ENCODE data around the gene CDC42BPB. TPM values are rescaled to one million over a fixed set of nuclear protein-coding genes. Genes with fewer than 3 reads are reported as not detected.

The CDC42BPB gene
- total RNA-seq, 6 experiments from 2014 or later = 73.7 to 85.1 (median 79.9) TPM

- no peak for TF ChIP-seq CTCF (IDR thresholded peaks at IDR 0.05)
- Mint-ChIP-seq H3K9me3 (no peaks in the 10 kb centered on the region), H3K36me3 (ENCODE audit: low read depth) (peaks cover 8% of the 10 kb centered on the region; the same call in 1 of the 2 replicates), H3K4me3 (no peak overlapping the region), H3K4me1 (ENCODE audit: low read depth) (peaks cover 60% of the 10 kb centered on the region), H3K27me3 (ENCODE audit: insufficient read depth) (no peaks in the 10 kb centered on the region; the same call in none of the 2 replicates), H3K27ac (no peak overlapping the region)
- DNase-seq = no peak
Observed at GRCh38 chr14:103019826-103020225, 37.5 kb downstream of the CDC42BPB start.

GRCh38 chr14:103019236-103019635 lies 38.1 kb downstream of the CDC42BPB start:
- TF ChIP-seq CTCF (IDR thresholded peaks at IDR 0.05) = no peak
- H3K4me1 Mint-ChIP-seq (ENCODE audit: low read depth) = peaks cover 60% of the 10 kb centered on the region
- no peaks in the 10 kb centered on the region for H3K9me3 Mint-ChIP-seq
- peaks cover 8% of the 10 kb centered on the region; the same call in 1 of the 2 replicates for H3K36me3 Mint-ChIP-seq (ENCODE audit: low read depth)
- no peak overlapping the region for H3K27ac Mint-ChIP-seq
- no peak for DNase-seq
- no peak overlapping the region for H3K4me3 Mint-ChIP-seq
- no peaks in the 10 kb centered on the region; the same call in none of the 2 replicates for H3K27me3 Mint-ChIP-seq (ENCODE audit: insufficient read depth)

- H3K36me3 Mint-ChIP-seq (ENCODE audit: low read depth) = peaks cover 11% of the 10 kb centered on the region
- H3K9me3 Mint-ChIP-seq = no peaks in the 10 kb centered on the region
- TF ChIP-seq CTCF (IDR thresholded peaks at IDR 0.05) = no peak
- H3K4me3 Mint-ChIP-seq = no peak overlapping the region
- H3K27me3 Mint-ChIP-seq (ENCODE audit: insufficient read depth) = peaks cover 2% of the 10 kb centered on the region
- H3K4me1 Mint-ChIP-seq (ENCODE audit: low read depth) = peaks cover 42% of the 10 kb centered on the region
- H3K27ac Mint-ChIP-seq = no peak overlapping the region
- DNase-seq = no peak
Observed at GRCh38 chr14:103016594-103016993, 40.8 kb downstream of the CDC42BPB start.

GRCh38 chr14:103016071-103016470 lies 41.3 kb downstream of the CDC42BPB start:
- DNase-seq = no peak
- TF ChIP-seq CTCF (IDR thresholded peaks at IDR 0.05) = no peak
- peaks cover 2% of the 10 kb centered on the region for H3K27me3 Mint-ChIP-seq (ENCODE audit: insufficient read depth)
- H3K9me3 Mint-ChIP-seq = no peaks in the 10 kb centered on the region
- H3K36me3 Mint-ChIP-seq (ENCODE audit: low read depth) = peaks cover 17% of the 10 kb centered on the region
- H3K27ac Mint-ChIP-seq = no peak overlapping the region
- peaks cover 43% of the 10 kb centered on the region for H3K4me1 Mint-ChIP-seq (ENCODE audit: low read depth)
- no peak overlapping the region for H3K4me3 Mint-ChIP-seq

GRCh38 chr14:103015426-103015825 lies 41.9 kb downstream of the CDC42BPB start:
- peaks cover 46% of the 10 kb centered on the region for H3K4me1 Mint-ChIP-seq (ENCODE audit: low read depth)

More at GRCh38 chr14:103015426-103015825, 41.9 kb downstream of the CDC42BPB start:
- DNase-seq = no peak
- TF ChIP-seq CTCF (IDR thresholded peaks at IDR 0.05) = no peak
- H3K27me3 Mint-ChIP-seq (ENCODE audit: insufficient read depth) = peaks cover 2% of the 10 kb centered on the region
- peak overlapping the region; percentile 80 for H3K27ac Mint-ChIP-seq
- peak overlapping the region; percentile 79 for H3K4me3 Mint-ChIP-seq
- no peaks in the 10 kb centered on the region for H3K9me3 Mint-ChIP-seq
- H3K36me3 Mint-ChIP-seq (ENCODE audit: low read depth) = peaks cover 18% of the 10 kb centered on the region

All from HFFc6 (cell line).